Iris pigment epithelial cell (primary cell): ENCODE data around the gene RHBDL1.
"Not testable (repeated sequence)": the region's sequence is repeated elsewhere in the genome, so short reads cannot be mapped to it uniquely, and the experiment has no call there.

ENCODE experiments used
- DNase-seq: peaks from one replicate; pipeline ENCODE4 v3.0.0-alpha.2; 2011; ENCODE audit warnings: low read depth

Gene RHBDL1

DNA sequence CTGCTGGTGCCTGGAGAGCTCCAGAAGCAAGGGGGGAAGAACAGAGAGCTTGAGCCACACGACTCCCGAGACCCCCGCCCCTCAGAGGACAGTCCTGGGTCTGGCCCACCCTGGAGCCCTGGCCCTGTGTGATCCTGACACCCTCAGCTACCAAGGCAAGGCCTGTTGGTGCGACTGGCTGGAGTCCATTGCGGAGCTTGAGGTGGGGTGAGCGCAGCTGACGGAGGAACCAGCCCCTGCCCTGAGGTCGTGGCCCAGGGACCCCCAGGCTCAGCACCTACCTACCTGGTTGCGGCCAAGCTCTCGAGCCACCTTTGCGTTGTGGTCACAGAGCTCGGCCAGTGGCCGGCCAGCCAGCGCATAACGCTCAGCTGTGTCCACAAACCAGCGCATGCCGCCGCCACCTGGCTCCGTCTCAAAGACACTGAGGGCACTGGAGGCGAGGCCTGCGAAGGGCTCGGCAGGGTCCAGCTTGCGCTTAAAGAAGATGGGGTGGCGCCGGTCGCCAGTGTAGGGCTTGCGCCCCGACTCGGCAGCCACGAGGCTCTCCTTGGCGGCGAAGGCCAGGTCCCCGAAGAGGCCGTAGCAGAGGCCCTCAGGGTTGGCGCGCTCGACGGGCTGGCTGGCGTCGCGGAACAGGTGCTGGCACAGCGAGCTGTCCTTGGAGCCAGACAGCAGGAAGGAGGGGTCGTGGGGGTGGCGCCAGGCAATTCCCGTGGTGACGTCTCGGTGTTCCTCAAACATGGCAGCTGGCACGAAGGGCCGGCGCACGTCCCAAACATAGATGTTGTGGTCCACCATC lies 11.2 kb downstream of the RHBDL1 start:
- no peak for DNase-seq

DNA sequence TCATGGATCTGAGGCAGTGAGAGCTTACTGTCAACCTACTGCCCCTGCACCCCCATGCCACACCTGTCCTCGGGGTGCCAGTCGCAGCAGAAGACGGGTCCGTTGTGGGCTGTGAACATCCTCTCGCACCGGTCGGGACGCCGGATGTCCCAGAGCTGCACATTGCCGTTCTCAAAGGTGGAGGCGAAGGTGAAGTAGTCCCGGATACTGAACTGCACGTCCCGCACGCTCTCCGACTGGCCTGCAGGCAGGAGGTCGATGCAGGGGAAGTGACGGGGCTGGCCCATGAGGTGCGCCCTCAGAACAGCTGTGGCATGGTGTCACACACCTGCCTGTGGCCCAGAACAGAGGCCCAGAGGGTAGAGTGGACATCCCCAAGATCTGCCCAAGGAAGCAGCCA lies 12.0 kb downstream of the RHBDL1 start:
- no peak for DNase-seq

DNA sequence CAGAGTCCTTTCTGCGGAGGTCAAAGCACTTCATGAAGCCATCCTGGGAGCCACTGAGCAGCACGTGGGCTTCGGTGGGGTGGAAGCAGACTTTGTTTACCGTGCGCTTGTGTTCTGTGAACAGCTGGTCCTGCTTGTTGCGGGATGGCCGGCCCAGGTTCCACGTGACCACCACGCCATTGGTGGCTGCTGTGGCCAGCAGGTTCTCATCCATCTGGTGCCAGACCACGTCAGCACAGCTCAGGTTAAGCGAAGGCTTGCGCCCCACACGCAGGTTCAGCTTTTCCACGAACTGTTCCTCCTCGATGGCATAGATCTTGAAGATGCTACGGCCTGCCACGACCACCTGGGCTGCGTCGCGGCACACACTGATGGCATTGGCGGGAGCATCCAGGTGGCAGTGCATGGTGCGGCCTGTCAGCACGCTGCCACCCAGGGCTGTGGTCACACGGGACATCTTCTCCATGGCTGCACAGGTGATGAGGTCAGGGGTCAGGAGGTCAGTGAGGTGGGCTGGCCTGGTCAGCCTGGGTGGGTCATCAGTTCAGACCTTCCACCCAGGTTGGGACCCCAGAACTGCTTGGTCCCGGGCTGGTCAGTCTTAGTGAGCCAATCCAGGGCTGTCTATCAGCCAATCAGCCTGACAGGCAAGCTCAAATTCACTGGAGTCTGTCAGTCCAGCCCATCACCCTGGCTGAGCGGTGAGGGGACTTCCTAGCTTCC lies 13.9 kb downstream of the RHBDL1 start:
- DNase-seq, result no peak

GRCh38 chr16:691242-691641 lies 15.8 kb downstream of the RHBDL1 start:
- DNase-seq, result not testable (repeated sequence)

DNA sequence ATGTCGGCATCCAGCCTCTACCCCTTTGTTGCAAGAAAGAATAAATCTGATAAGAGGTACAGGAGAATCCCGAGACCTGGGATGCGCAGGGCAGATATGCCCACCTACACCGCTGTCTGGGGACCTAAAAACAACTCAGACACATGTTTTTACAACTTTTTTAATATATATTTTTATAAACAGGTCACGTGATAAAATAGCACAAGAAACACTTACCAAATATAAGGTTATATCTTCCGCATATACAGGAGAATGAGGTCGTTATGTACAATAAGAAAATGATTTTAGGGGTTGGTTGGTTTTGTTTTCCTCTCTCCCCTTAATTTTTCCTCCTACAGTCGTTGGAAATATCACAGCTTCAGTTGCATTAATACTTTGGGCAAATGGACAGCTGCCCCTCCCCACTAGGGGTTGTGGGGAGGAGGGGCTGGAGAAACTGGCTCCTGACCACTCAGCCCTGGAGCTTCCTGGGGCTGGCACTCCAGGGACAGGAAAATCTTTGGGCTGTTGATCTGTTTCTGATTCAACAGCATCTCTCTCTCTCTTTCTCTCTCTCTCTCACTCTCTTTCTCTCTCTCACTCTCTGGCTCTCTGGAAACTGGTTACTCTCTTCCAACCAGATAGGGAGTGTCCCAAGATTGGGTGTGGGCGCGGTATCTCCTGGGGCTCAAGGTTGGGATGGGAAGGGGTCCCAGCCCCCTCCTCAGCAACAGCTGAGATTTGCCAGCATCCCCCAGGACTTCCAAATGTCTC lies 17.1 kb downstream of the RHBDL1 start:
- no peak for DNase-seq

- DNase-seq, result no peak
Observed at GRCh38 chr16:693364-693763, 17.9 kb downstream of the RHBDL1 start.

- DNase-seq, result no peak
Observed at GRCh38 chr16:693766-694165, 18.3 kb downstream of the RHBDL1 start.

- no peak for DNase-seq
Observed at GRCh38 chr16:694187-694862, 18.9 kb downstream of the RHBDL1 start.

GRCh38 chr16:694863-695354 lies 19.4 kb downstream of the RHBDL1 start:
- no peak for DNase-seq

- DNase-seq, result no peak
Observed at GRCh38 chr16:695355-696089, 20.1 kb downstream of the RHBDL1 start.

DNA sequence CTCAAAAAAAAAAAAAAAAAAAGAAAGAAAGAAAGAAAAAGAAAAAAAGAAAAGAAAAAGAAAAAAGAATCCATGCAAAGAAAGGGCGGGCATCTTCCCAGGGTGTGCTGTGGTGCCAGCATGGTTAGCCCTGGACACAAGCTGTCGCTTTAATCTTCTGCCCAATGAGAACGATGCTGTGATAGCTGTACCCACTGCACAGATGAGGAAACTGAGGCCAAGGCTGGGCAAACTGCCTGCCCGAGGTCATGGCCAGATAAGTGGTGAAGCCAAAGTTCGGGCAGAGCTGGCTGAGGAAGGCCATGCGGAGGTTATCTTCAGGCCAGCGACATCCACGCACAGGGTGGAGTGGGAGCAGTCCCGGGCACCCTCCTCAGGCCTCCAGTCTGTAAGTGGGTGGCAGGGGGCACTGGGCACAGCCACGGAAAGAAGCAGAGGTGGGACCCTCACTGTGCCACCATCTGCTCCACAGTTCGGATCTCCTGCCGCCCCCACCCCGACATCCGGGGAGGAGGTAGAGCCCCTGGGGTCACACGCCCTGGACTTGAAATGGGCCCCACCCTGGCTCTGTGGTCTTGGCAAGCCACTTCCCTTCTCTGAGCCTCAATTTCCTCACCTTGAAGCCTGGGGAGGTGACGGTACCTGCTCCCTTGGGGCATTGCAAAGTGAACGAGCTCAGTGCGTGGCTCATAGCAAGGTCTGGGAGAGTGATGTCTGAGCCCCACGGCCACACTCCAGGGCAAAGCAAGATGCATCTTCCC lies 23.6 kb downstream of the RHBDL1 start:
- no peak for DNase-seq

DNA sequence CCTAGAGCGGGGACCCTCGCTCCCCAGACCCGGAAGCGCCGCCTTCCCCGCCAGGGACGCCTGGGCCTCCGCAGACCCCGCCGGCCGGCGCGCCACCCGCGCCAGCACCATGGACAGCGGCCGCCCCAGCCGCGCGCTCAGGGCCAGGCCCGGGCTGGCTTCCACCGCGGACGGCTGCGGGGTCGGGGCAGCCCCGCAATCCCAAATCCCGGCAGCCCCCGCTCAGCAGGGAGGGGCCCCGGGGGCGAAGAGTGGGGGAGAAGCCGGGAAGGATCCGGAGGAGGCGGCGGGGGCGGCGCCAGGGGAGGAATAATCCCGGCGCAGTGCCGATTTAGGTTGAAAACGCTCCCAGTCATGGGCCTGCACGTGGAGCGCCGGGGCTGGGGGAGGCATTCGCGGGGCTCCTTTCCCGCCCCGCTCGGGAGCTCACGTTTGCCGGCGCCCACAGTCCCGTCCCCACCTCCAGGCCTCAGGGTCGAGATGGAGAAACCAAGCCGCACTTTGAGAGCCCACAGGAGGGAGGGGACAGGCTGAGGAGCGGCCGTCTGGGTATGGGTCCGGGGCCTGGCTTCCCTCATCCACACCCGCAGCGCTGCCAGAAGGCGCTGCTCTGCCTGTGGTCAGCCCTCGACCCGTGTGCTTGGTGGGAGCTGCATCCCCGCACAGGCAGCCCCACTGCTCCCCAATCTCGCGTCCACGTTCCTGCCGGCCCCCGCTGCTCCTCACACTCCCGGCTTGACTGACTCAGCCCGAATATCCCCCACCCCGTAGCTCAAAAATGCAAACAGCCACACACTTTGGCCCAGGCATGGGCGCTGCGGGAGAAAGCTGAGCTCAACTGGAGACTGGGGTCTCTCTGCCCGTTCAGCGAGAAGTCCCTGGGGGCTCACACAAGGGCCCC lies 25.5 kb downstream of the RHBDL1 start:
- DNase-seq, result no peak

DNA sequence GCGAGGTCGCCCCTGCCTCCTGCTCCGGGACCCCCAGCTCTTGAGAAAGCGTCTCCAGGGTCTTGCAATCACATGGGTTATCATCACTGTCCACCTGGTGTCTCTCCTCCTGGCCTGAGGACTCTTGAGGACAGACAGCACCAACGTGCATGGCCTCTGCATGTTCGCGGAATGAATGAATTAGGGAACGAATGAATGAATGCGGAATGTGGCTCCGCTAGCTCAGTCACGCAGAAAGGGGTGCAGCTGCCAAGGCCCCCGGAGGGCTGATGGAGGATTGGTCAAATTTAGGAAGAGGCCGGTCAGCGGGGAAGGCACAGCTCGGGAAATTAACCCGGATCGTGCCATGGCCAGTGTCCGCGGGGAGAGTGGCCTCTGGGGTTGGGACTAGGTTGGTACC lies 26.9 kb downstream of the RHBDL1 start:
- DNase-seq, result no peak

- no peak for DNase-seq
Observed at GRCh38 chr16:703406-703805, 27.9 kb downstream of the RHBDL1 start.

DNA sequence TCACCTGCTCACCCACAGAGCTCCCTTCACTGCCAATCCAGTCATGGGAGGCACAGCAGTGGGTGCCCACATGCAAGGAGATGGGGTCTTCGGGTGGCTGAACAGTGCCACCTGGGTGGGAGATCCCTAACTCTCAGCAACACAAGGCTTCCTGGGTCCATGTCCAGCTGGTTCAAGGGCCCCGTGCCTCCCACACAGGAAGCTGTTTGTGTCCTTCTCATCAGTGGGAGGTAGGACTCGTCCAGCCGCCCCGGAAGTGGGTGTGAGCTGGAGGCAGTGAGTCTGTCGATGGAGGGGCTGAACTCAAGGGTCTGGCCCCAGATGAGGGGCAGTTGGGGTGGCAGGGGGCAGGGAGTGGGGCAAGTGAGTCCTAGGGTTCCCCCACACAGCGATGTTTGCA lies 28.6 kb downstream of the RHBDL1 start:
- no peak for DNase-seq

GRCh38 chr16:704552-705380 lies 29.3 kb downstream of the RHBDL1 start:
- DNase-seq, result no peak

GRCh38 chr16:705431-706188 lies 30.1 kb downstream of the RHBDL1 start, which contains the start of gene FBXL16:
Gene FBXL16 (minus strand): TSS chr16:705801. CDS start chr16:697405, 8,396 bp downstream.
- DNase-seq, result no peak
